Hematopoietic multipotent progenitor cell treated with erythropoietin and hydrocortisone succinate and interleukin-3 and kit ligand, for 17 days (in vitro differentiated cells): Measurements from ENCODE around the gene BRD8.
A peak's percentile ranks its signal among the peaks of the same experiment; 100 is the strongest.
"Not testable (repeated sequence)": the region's sequence is repeated elsewhere in the genome, so short reads cannot be mapped to it uniquely, and the experiment has no call there.

Experiments
- DNase-seq: peaks from one replicate; pipeline ENCODE4 v3.0.0-alpha.2; 2015; ENCODE audit warnings: low spot score

The BRD8 gene, protein sequence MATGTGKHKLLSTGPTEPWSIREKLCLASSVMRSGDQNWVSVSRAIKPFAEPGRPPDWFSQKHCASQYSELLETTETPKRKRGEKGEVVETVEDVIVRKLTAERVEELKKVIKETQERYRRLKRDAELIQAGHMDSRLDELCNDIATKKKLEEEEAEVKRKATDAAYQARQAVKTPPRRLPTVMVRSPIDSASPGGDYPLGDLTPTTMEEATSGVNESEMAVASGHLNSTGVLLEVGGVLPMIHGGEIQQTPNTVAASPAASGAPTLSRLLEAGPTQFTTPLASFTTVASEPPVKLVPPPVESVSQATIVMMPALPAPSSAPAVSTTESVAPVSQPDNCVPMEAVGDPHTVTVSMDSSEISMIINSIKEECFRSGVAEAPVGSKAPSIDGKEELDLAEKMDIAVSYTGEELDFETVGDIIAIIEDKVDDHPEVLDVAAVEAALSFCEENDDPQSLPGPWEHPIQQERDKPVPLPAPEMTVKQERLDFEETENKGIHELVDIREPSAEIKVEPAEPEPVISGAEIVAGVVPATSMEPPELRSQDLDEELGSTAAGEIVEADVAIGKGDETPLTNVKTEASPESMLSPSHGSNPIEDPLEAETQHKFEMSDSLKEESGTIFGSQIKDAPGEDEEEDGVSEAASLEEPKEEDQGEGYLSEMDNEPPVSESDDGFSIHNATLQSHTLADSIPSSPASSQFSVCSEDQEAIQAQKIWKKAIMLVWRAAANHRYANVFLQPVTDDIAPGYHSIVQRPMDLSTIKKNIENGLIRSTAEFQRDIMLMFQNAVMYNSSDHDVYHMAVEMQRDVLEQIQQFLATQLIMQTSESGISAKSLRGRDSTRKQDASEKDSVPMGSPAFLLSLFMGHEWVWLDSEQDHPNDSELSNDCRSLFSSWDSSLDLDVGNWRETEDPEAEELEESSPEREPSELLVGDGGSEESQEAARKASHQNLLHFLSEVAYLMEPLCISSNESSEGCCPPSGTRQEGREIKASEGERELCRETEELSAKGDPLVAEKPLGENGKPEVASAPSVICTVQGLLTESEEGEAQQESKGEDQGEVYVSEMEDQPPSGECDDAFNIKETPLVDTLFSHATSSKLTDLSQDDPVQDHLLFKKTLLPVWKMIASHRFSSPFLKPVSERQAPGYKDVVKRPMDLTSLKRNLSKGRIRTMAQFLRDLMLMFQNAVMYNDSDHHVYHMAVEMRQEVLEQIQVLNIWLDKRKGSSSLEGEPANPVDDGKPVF

GRCh38 chr5:138178516-138179276, at the start of gene BRD8, which contains the start of gene KIF20A:
Gene BRD8 (minus strand): TSS chr5:138178630. CDS start chr5:138178614, 16 bp downstream.
Gene KIF20A (plus strand): TSS chr5:138179112. CDS start chr5:138179681, 569 bp downstream.
- DNase-seq, result peak; percentile 96

DNA sequence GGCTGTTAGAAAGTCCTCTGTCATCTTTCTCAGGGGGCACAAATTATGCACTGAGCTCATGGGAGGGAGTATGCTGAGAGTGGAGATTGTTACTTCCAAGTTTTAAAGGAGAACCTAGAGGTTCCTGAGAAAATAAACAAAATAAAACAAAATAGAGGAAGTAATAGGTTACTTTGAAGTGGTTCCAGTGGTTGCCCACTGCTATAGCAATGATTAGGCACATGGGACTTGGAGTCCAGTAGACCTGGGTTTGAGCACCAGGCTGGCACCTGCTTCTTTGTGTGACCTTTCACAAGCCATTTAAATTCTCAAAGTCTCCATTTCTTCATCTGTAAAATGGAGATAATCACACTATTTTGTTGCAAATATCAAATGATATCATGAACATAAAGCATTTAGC, 48.5 kb upstream of the BRD8 start:
- no peak for DNase-seq

GRCh38 chr5:138224712-138225111, 46.3 kb upstream of the BRD8 start:
- DNase-seq, result no peak

GRCh38 chr5:138223532-138223931, 45.1 kb upstream of the BRD8 start:
- DNase-seq, result no peak

- DNase-seq, result no peak
These were observed 38.4 kb upstream of the BRD8 start for GRCh38 chr5:138216799-138217198.

- peak; percentile 96 for DNase-seq
These were observed 35.0 kb upstream of the BRD8 start, which contains the start of gene CDC23 for GRCh38 chr5:138213161-138214029. Gene CDC23 (minus strand): TSS chr5:138213323. CDS start chr5:138213312, 11 bp downstream.

GRCh38 chr5:138212828-138213160, 34.4 kb upstream of the BRD8 start:
- peak; percentile 52 for DNase-seq

GRCh38 chr5:138210985-138211384, 32.6 kb upstream of the BRD8 start:
- DNase-seq, result no peak

GRCh38 chr5:138193859-138194258, 15.4 kb upstream of the BRD8 start:
- DNase-seq, result not testable (repeated sequence)

- DNase-seq, result no peak
These were observed 14.4 kb upstream of the BRD8 start for GRCh38 chr5:138192826-138193225.

- DNase-seq, result no peak
These were observed 10.2 kb upstream of the BRD8 start for GRCh38 chr5:138188626-138189025.

GRCh38 chr5:138186002-138186447, 7.6 kb upstream of the BRD8 start:
- DNase-seq, result no peak

DNA sequence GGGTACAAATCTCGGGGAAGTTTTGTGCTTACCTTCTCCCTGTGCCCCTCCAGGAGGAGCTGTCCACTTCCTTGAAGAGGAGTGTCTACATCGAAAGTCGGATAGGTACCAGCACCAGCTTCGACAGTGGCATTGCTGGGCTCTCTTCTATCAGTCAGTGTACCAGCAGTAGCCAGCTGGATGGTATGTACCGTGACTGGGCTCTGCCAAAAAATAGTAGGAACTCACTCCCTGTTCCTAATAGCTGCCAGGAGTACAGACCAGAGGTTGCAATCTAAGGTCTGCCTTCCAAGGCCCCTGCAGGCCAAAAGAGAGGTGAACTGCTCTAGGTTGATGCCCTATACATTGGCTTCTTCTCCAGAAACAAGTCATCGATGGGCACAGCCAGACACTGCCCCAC, 4.4 kb upstream of the BRD8 start:
- no peak for DNase-seq

- no peak for DNase-seq
These were observed 2.4 kb upstream of the BRD8 start for GRCh38 chr5:138180841-138181240.

DNA sequence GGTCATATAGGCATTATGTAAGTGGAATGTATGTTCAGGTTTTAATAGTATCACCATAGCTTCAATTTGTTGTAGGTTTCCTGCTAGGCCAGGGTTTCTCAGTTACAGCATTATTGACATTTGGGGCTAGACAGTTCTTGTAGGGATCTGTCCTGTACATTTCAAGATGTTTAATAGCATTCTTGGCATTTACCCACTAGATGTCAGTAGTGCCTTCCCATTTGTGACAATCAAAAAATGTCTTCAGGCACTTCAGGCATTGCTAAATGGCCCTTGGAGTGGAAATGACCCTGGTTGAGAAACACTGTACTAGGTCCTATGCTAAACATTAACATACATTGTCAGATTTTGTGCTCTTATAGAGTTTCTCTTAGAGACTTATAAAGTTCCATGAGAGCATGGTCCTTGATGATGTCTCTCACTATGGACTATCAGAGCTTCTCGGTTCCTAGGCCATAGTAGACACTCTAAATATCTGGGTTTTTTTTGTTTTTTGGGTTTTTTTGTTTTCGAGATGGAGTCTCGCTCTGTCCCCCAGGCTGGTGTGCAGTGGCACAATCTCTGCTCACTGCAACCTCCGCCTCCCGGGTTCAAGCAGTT, 1.9 kb upstream of the BRD8 start:
- peak; percentile 61 for DNase-seq

DNA sequence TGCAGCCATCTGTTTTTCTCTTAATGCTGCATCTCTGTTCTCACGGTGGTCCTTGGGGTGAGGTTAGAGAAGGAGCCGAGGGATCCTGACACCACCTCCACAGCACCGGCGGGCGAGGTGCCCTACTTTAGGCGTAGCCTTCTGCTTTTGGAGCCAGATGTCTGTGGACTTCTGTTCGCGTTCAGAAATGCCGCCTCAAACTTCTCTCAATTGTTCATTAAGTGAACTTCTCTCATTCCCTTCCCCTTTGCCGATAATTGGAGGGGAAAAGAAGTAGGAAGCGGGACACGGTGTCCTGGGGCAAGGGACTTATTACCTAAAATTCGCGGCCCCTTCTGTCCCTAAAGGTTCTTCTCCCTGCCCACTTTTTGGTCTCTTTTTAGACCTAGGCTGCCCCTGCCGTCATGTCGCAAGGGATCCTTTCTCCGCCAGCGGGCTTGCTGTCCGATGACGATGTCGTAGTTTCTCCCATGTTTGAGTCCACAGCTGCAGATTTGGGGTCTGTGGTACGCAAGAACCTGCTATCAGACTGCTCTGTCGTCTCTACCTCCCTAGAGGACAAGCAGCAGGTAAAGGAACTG, 937 bp upstream of the BRD8 start:
- no peak for DNase-seq

DNA sequence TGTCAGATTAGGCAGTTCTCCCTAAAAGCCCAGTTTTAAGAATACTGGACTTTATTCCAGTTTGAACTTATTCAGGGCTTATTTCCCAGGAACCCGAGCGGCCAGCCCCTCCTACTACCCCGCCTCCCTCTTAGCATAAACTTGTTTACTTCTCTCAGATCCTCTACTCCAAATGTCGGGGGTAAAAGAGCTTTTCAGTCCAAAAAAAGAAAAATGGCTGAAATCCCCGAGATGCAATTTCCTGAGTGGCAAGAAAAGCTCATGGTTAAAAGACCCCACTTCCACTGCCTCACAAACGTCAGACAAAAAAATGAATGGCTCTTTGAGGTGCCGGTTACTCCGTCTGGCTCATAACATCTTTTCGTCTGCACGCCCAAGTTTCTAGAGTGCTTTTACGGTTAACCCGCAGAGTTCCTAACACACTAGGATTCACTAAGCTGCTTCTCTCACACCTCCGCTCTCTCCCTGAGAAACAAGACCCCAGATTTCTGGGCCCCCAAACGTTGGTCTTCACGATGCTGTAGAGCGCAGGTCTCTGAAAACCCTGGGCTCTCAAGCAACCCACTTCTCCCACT, 402 bp downstream of the BRD8 start:
- DNase-seq, result peak; percentile 77

DNA sequence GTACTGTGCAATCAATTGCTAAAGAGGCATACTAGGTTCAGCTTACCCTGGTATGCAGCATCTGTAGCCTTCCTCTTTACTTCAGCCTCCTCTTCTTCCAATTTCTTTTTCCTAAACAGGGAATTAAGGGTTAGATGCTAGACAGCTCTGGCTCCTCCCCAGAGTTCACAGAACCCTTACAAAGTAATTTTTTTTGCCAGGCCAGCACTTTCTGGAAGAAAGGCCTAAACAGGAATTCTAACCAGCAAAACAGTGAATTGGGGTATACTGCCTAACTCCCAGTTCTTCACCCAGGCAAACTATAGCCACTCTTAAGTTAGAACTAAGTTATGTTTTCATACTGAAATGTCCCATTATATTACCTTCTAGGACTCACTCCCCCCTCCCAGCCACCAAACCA, 8.1 kb downstream of the BRD8 start:
- no peak for DNase-seq

DNA sequence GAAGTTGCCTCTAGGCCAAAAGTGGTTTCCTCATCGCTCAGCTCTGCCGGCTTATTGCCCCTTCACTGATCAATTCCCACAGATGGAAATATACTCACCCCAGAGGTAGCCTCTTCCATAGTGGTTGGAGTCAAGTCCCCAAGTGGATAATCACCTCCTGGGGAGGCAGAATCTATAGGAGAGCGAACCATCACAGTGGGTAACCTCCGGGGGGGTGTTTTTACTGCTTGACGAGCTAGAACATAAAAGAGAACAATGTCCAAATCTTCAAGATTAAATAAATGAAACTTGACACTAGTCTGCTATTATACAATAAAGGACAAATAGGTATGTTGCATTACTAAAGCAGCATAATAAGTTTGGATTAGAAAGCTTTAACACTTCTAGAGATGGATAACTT, 9.3 kb downstream of the BRD8 start:
- no peak for DNase-seq
